GM18868 (cell line): Measurements from ENCODE around the gene ZMYM3.
"Not testable (repeated sequence)": the region's sequence is repeated elsewhere in the genome, so short reads cannot be mapped to it uniquely, and the experiment has no call there.

Source experiments
- ATAC-seq: cut with Tn5 transposase; IDR thresholded peaks from one replicate; pipeline ENCODE4 v1.9.1; 2021; ENCODE audit warnings: mild to moderate bottlenecking, moderate library complexity; ENCODE audit not compliant: unreplicated experiment

The ZMYM3 gene

GRCh38 chrX:71254092-71254963, at the start of gene ZMYM3:
ZMYM3 (minus strand) TSS chrX:71254140; CDS start chrX:71253255, 885 bp downstream.
- ATAC-seq = peak; percentile 84

- no peak for ATAC-seq
Measured at GRCh38 chrX:71302461-71303213, 48.7 kb upstream of the ZMYM3 start.

GRCh38 chrX:71301195-71301924, 47.4 kb upstream of the ZMYM3 start, which contains the start of gene ITGB1BP2:
ITGB1BP2 (plus strand) TSS chrX:71301750; CDS start chrX:71301807, 57 bp downstream.
- no peak for ATAC-seq

GRCh38 chrX:71300495-71300894, 46.6 kb upstream of the ZMYM3 start:
- not testable (repeated sequence) for ATAC-seq

- not testable (repeated sequence) for ATAC-seq
Measured at GRCh38 chrX:71300064-71300463, 46.1 kb upstream of the ZMYM3 start.

GRCh38 chrX:71298119-71298518, 44.2 kb upstream of the ZMYM3 start:
- no peak for ATAC-seq

- ATAC-seq = no peak
Measured at GRCh38 chrX:71296806-71297205, 42.9 kb upstream of the ZMYM3 start.

- no peak for ATAC-seq
Measured at GRCh38 chrX:71292669-71293365, 38.9 kb upstream of the ZMYM3 start.

GRCh38 chrX:71291381-71291780, 37.4 kb upstream of the ZMYM3 start:
- ATAC-seq = no peak

- no peak for ATAC-seq
Measured at GRCh38 chrX:71285929-71286328, 32.0 kb upstream of the ZMYM3 start.

- peak; percentile 89 for ATAC-seq
Measured at GRCh38 chrX:71283403-71284143, 29.6 kb upstream of the ZMYM3 start, which contains the start of gene NONO. NONO (plus strand) TSS chrX:71283635; CDS start chrX:71290638, 7,003 bp downstream.

GRCh38 chrX:71282514-71283402, 28.8 kb upstream of the ZMYM3 start:
- peak; percentile 29 for ATAC-seq

- not testable (repeated sequence) for ATAC-seq
Measured at GRCh38 chrX:71281300-71281699, 27.4 kb upstream of the ZMYM3 start.

- not testable (repeated sequence) for ATAC-seq
Measured at GRCh38 chrX:71272313-71272712, 18.4 kb upstream of the ZMYM3 start.

- ATAC-seq = no peak
Measured at GRCh38 chrX:71269801-71270395, 16.0 kb upstream of the ZMYM3 start.

GRCh38 chrX:71268624-71269023, 14.7 kb upstream of the ZMYM3 start:
- ATAC-seq = not testable (repeated sequence)

GRCh38 chrX:71256856-71257255, 2.9 kb upstream of the ZMYM3 start:
- no peak for ATAC-seq

GRCh38 chrX:71256051-71256450, 2.1 kb upstream of the ZMYM3 start:
- ATAC-seq = no peak
